GM12878 (cell line): Measurements from ENCODE around the gene SLMAP. TPM values are rescaled to one million over a fixed set of nuclear protein-coding genes. Genes with fewer than 3 reads are reported as not detected.

ENCODE experiments used
- ATAC-seq: fragments of 200-7000 bp; cut with Tn5 transposase; 3 replicates; pipeline ENCODE4 v1.9.1; 2020; ENCODE audit warnings: mild to moderate bottlenecking, moderate library complexity
- BruUV-seq: library from RNA; stranded (reverse); fragments of 400-500 nt; replicated peaks from 2 replicates; lab custom pipeline; 2021; lab: Mats Ljungman, UMichigan
- CTCF ChIA-PET: fragments of 300-600 bp; sonication (Branson Sonifier 250); formaldehyde crosslinking; extraction: SDS; loops from one replicate; lab custom pipeline; 2021; ENCODE audit warnings: inconsistent platforms; lab: Yijun Ruan, JAX
- POLR2A ChIA-PET: fragments of 350-600 bp; formaldehyde crosslinking; extraction: SDS; loops from one replicate; lab custom pipeline; 2021; ENCODE audit warnings: inconsistent platforms; lab: Charles Lee
- RAD21 ChIA-PET: fragments of 300-600 bp; sonication (Branson Sonifier 250); formaldehyde crosslinking; loops from one replicate; lab custom pipeline; 2023; ENCODE audit warnings: antibody characterized with exemption; ENCODE audit not compliant: unreplicated experiment; lab: Charles Lee
- SMC1A ChIA-PET: fragments of 300-600 bp; sonication (Branson Sonifier 250); formaldehyde crosslinking; loops from one replicate; lab custom pipeline; 2023; ENCODE audit not compliant: unreplicated experiment, uncharacterized antibody; lab: Charles Lee
- DNase-seq: peaks from one replicate; pipeline ENCODE4 v3.0.0-alpha.2; 2011; ENCODE audit warnings: low read depth, low spot score
- FAIRE-seq: peaks from 3 replicates; lab custom pipeline; 2011; peaks lifted over from hg19 to GRCh38; lab: Jason Lieb, UNC
- H2AFZ ChIP-seq: 2 replicates; pipeline ENCODE4 v1.6.0; 2011; ENCODE audit warnings: low read depth, low read length, control low read depth; ENCODE audit not compliant: control insufficient read depth
- H3K27ac ChIP-seq: 2 replicates; pipeline ENCODE4 v1.5.1; 2011; ENCODE audit warnings: control low read depth; ENCODE audit not compliant: control insufficient read depth, insufficient read depth
- H3K27me3 ChIP-seq, 2 experiments: replicated peaks in 1 of 2; 2 replicates each; pipeline versions ENCODE4 v1.6.0 to v1.6.1; 2011; ENCODE audit warnings: low read length in 1 of 2; ENCODE audit not compliant: control insufficient read depth in 2 of 2, insufficient read depth in 2 of 2
- H3K36me3 ChIP-seq, 2 experiments: 2 replicates each; pipeline ENCODE4 v1.5.1; 2011; ENCODE audit warnings: low read length in 1 of 2; ENCODE audit not compliant: control insufficient read depth in 2 of 2, insufficient read depth in 2 of 2
- H3K4me1 ChIP-seq: 2 replicates; pipeline ENCODE4 v1.6.1; 2011; ENCODE audit warnings: mild to moderate bottlenecking, low read length, moderate library complexity, mixed read lengths; ENCODE audit not compliant: control insufficient read depth, insufficient read depth
- H3K4me2 ChIP-seq: 2 replicates; pipeline ENCODE4 v1.6.0; 2011; ENCODE audit warnings: control low read depth; ENCODE audit not compliant: control insufficient read depth, insufficient read depth
- H3K4me3 ChIP-seq: fragments of 200-600 bp; sonication (generic); 2 replicates; pipeline ENCODE4 v1.5.1; 2016
- H3K79me2 ChIP-seq: 2 replicates; pipeline ENCODE4 v1.6.0; 2011; ENCODE audit warnings: low read length; ENCODE audit not compliant: control insufficient read depth, insufficient read depth
- H3K9ac ChIP-seq: 2 replicates; pipeline ENCODE4 v1.8.0; 2011; ENCODE audit warnings: low read length, control low read depth, mixed read lengths; ENCODE audit not compliant: control insufficient read depth, insufficient read depth
- H3K9me3 ChIP-seq: replicated peaks from 3 replicates; pipeline ENCODE4 v1.5.1; 2011; ENCODE audit warnings: mild to moderate bottlenecking, low read length; ENCODE audit not compliant: control insufficient read depth, insufficient read depth
- H4K20me1 ChIP-seq: 2 replicates; pipeline ENCODE4 v1.6.0; 2011; ENCODE audit not compliant: control insufficient read depth, insufficient read depth
- BCL3 ChIP-seq: IDR thresholded peaks from 2 replicates; pipeline ENCODE4 v1.6.1; 2011; ENCODE audit warnings: borderline replicate concordance, low read depth, mild to moderate bottlenecking, moderate library complexity, low read length; ENCODE audit not compliant: insufficient read depth, poor library complexity, severe bottlenecking
- BRCA1 ChIP-seq: IDR thresholded peaks from 2 replicates; pipeline ENCODE4 v1.6.1; 2011; ENCODE audit warnings: low read depth, low read length, improper control_type of control experiment
- E4F1 ChIP-seq: fragments of 450-650 bp; IDR thresholded peaks from 2 replicates; pipeline ENCODE4 v1.6.1; 2018; ENCODE audit warnings: borderline replicate concordance, mild to moderate bottlenecking; ENCODE audit not compliant: partially characterized antibody
- GABPA ChIP-seq: IDR thresholded peaks from 2 replicates; pipeline ENCODE4 v1.6.1; 2014; ENCODE audit warnings: antibody characterized with exemption, low read depth, mild to moderate bottlenecking, inconsistent platforms
- MTA2 ChIP-seq: fragments of 450-650 bp; IDR thresholded peaks from 2 replicates; pipeline ENCODE4 v1.6.1; 2016; ENCODE audit warnings: low read depth, mild to moderate bottlenecking, moderate library complexity
- MYC ChIP-seq: IDR thresholded peaks from 2 replicates; pipeline ENCODE4 v1.6.1; 2011; ENCODE audit warnings: mild to moderate bottlenecking, low read length, moderate library complexity, inconsistent platforms; ENCODE audit not compliant: insufficient read depth, insufficient replicate concordance, insufficient read length, severe bottlenecking
- NFYB ChIP-seq: IDR thresholded peaks from 2 replicates; pipeline ENCODE4 v1.6.1; 2011; ENCODE audit warnings: low read depth, mild to moderate bottlenecking, low read length, improper control_type of control experiment, moderate library complexity; ENCODE audit not compliant: insufficient read depth
- NKRF ChIP-seq: fragments of 450-650 bp; conservative IDR thresholded peaks from 2 replicates; pipeline ENCODE4 v1.6.1; 2017; ENCODE audit warnings: mild to moderate bottlenecking, moderate library complexity
- PKNOX1 ChIP-seq: fragments of 450-650 bp; IDR thresholded peaks from 2 replicates; pipeline ENCODE4 v1.6.1; 2016; ENCODE audit warnings: mild to moderate bottlenecking
- POLR2AphosphoS5 ChIP-seq: IDR thresholded peaks from 2 replicates; pipeline ENCODE4 v1.6.1; 2011; ENCODE audit warnings: mild to moderate bottlenecking, low read length, inconsistent platforms
- RELA ChIP-seq: fragments of 450-650 bp; IDR thresholded peaks from 2 replicates; pipeline ENCODE4 v1.8.0; 2014; ENCODE audit warnings: borderline replicate concordance; ENCODE audit not compliant: partially characterized antibody
- SIN3A ChIP-seq: IDR thresholded peaks from 2 replicates; pipeline ENCODE4 v1.6.1; 2012; ENCODE audit warnings: low read depth, low read length, improper control_type of control experiment
- TARDBP ChIP-seq: IDR thresholded peaks from 2 replicates; pipeline ENCODE4 v1.6.1; 2016; ENCODE audit warnings: borderline replicate concordance
- USF2 ChIP-seq: IDR thresholded peaks from 2 replicates; pipeline ENCODE4 v1.6.1; 2011; ENCODE audit warnings: low read depth, low read length, improper control_type of control experiment, borderline replicate concordance
- ZZZ3 ChIP-seq: IDR thresholded peaks from 2 replicates; pipeline ENCODE4 v1.6.1; 2011; ENCODE audit warnings: low read depth; ENCODE audit not compliant: control insufficient read depth, insufficient read length
- WGBS: methylation state at CpG from one replicate; pipeline ENCODE4 v1.1.6; 2016; ENCODE audit warnings: low lambda C conversion rate; ENCODE audit not compliant: insufficient replicate concordance, insufficient coverage; ENCODE audit errors: missing lambda C conversion rate; 5-methylcytosine and 5-hydroxymethylcytosine counted together
- in situ Hi-C: fragments of 300-500 bp; cut with MboI; formaldehyde crosslinking; loops from 9 replicates; pipeline ENCODE4 v1.14.3; 2018; ENCODE audit warnings: mixed read lengths
- intact Hi-C: fragments of 100-400 bp; cut with micrococcal nuclease; formaldehyde crosslinking; loops from one replicate; pipeline ENCODE4 v1.14.2; 2022; ENCODE audit not compliant: unreplicated experiment
- polyA plus RNA-seq, 11 experiments: library from polyadenylated mRNA; depleted of rRNA in 4 of 11; unstranded in 6 of 11; stranded (reverse) in 5 of 11; fragments of >200 nt; fragmentation: Nextera tagmentation in 4 of 11; fragmentation: Illumina TruSeq in 1 of 11; extraction: Ambion mirVana in 4 of 11; extraction: Trizol in 1 of 11; gene quantifications; 1 replicate in 1 of 11; 2 replicates in 10 of 11; pipeline versions ENCODE4 v1.2.1 to v1.2.3, GENCODE V29; 2011 to 2016; ENCODE audit warnings: inconsistent platforms in 2 of 11, missing spikeins in 2 of 11, low read depth in 1 of 11
- total RNA-seq, 4 experiments: library from RNA; depleted of rRNA in 3 of 4; stranded (reverse); fragments of >200 nt in 3 of 4; fragmentation: Illumina TruSeq in 1 of 4; extraction: Trizol in 1 of 4; gene quantifications; 2 replicates each; pipeline versions ENCODE4 v1.2.1 to v1.2.3, GENCODE V29; 2013 to 2021

The SLMAP gene
- total and polyA plus RNA-seq, 10 of the 15 experiments (the other 5 are each of a cell fraction or from before 2014, with no cell fraction given), result 8.3 to 43.8 (median 26.4) TPM

- TF ChIP-seq TARDBP, result no peak
- TF ChIP-seq NFYB, result no peak
- TF ChIP-seq ZZZ3, result no peak
- TF ChIP-seq MYC, result no peak
- no peak for TF ChIP-seq E4F1
- no peak for TF ChIP-seq BCL3
- TF ChIP-seq, all 136 proteins: peak for 0
Observed at GRCh38 chr3:57968501-57968900, 212.4 kb downstream of the SLMAP start (continued).

- no peak overlapping the region for H3K9ac ChIP-seq
- no peak overlapping the region for H3K4me2 ChIP-seq
- TF ChIP-seq GABPA (no peak), PKNOX1 (no peak), NKRF (no peak), POLR2AphosphoS5 (no peak), MTA2 (no peak), RELA (no peak), BRCA1 (no peak), USF2 (no peak), SIN3A (no peak)
Observed at GRCh38 chr3:57971975-57972374, 215.9 kb downstream of the SLMAP start.

More at GRCh38 chr3:57971975-57972374, 215.9 kb downstream of the SLMAP start:
- Histone ChIP-seq H3K27me3 (no peaks in the 10 kb centered on the region), H3K27ac (no peak overlapping the region), H2AFZ (no peak overlapping the region), H3K4me3 (no peak overlapping the region), H3K4me1 (no peaks in the 10 kb centered on the region), H3K36me3 (no peaks in the 10 kb centered on the region), H3K9me3 (no peaks in the 10 kb centered on the region), H3K79me2 (no peaks in the 10 kb centered on the region), H4K20me1 (no peaks in the 10 kb centered on the region)
- DNase-seq, result no peak
- 8% methylated on average over 4 of the region's 4 CpGs for WGBS
- no TSS peak for BruUV-seq
- ChIA-PET SMC1A (interaction anchor here (0.9 to 2.7 kb wide), 2 partner anchors 10 to 11 kb away, joined by 3 to 12 read pairs; no protein-coding TSS in a partner anchor), RAD21 (interaction anchor here (1.4 kb wide), 1 partner anchor 10 kb away, joined by 4 read pairs; no protein-coding TSS in a partner anchor), POLR2A (no interaction called here), CTCF (no interaction called here)
- no peak for ATAC-seq
- in situ Hi-C loops, result no loop called here
- FAIRE-seq, result no peak
- intact Hi-C loops, result no loop called here
